PC-9 (cell line): Measurements from ENCODE around the gene ANXA1. TPM values are rescaled to one million over a fixed set of nuclear protein-coding genes. Genes with fewer than 3 reads are reported as not detected.

Experiments used
- BruUV-seq: library from RNA; stranded (reverse); fragments of 400-500 nt; replicated peaks from 2 replicates; lab custom pipeline; 2021; lab: Mats Ljungman, UMichigan
- CTCF ChIA-PET: fragments of 300-600 bp; sonication (Branson Sonifier 250); formaldehyde crosslinking; loops from one replicate; lab custom pipeline; 2022; ENCODE audit warnings: antibody characterized with exemption; lab: Charles Lee
- POLR2A ChIA-PET: fragments of 300-600 bp; sonication (Branson Sonifier 250); formaldehyde crosslinking; loops from one replicate; lab custom pipeline; 2022; ENCODE audit warnings: antibody characterized with exemption; ENCODE audit not compliant: unreplicated experiment; lab: Charles Lee
- DNase-seq, 2 experiments: peaks; one replicate each; pipeline versions ENCODE4 v3.0.0 to v3.0.0-alpha.2; 2015 to 2022; ENCODE audit warnings: mixed read lengths in 1 of 2
- H2AFZ ChIP-seq: fragments of 200-600 bp; sonication (generic); 2 replicates; pipeline ENCODE4 v1.8.1; 2017; ENCODE audit warnings: antibody characterized with exemption
- H3F3A ChIP-seq: fragments of 200-600 bp; sonication (generic); 2 replicates; pipeline ENCODE4 v1.8.1; 2017; ENCODE audit warnings: antibody characterized with exemption, mild to moderate bottlenecking, low read depth; ENCODE audit not compliant: insufficient read depth
- H3K27ac ChIP-seq: fragments of 200-600 bp; sonication (generic); 2 replicates; pipeline ENCODE4 v1.6.1; 2016; ENCODE audit warnings: mixed run types
- H3K27me3 ChIP-seq: fragments of 200-600 bp; sonication (generic); 2 replicates; pipeline ENCODE4 v1.6.1; 2016; ENCODE audit warnings: low read depth, mixed run types; ENCODE audit not compliant: insufficient read depth
- H3K36me3 ChIP-seq: fragments of 200-600 bp; sonication (generic); 2 replicates; pipeline ENCODE4 v1.6.1; 2016; ENCODE audit warnings: low read depth, mixed run types
- H3K4me1 ChIP-seq: fragments of 200-600 bp; sonication (generic); replicated peaks from 2 replicates; pipeline ENCODE4 v1.6.1; 2016; ENCODE audit warnings: mixed run types; ENCODE audit not compliant: insufficient read depth
- H3K4me2 ChIP-seq: fragments of 200-600 bp; sonication (generic); 2 replicates; pipeline ENCODE4 v1.6.1; 2017; ENCODE audit warnings: mixed run types
- H3K4me3 ChIP-seq: fragments of 200-600 bp; sonication (generic); 2 replicates; pipeline ENCODE4 v1.6.1; 2016; ENCODE audit warnings: mixed run types
- H3K79me2 ChIP-seq: fragments of 200-600 bp; sonication (generic); 2 replicates; pipeline ENCODE4 v1.6.1; 2017; ENCODE audit warnings: low read depth, mixed run types
- H3K9me2 ChIP-seq: fragments of 200-600 bp; sonication (generic); 2 replicates; pipeline ENCODE4 v1.8.1; 2017; ENCODE audit warnings: mild to moderate bottlenecking; ENCODE audit not compliant: insufficient read depth
- H3K9me3 ChIP-seq: fragments of 200-600 bp; sonication (generic); 2 replicates; pipeline ENCODE4 v1.8.1; 2016; ENCODE audit warnings: low read depth; ENCODE audit not compliant: insufficient read depth
- H4K20me1 ChIP-seq: fragments of 200-600 bp; sonication (generic); 2 replicates; pipeline ENCODE4 v1.8.1; 2017; ENCODE audit not compliant: insufficient read depth
- EZH2 ChIP-seq: fragments of 200-600 bp; sonication (generic); IDR thresholded peaks from 2 replicates; pipeline ENCODE4 v1.8.0; 2017; ENCODE audit warnings: antibody characterized with exemption, low read depth
- intact Hi-C: fragments of 100-400 bp; cut with micrococcal nuclease; formaldehyde crosslinking; loops from one replicate; pipeline ENCODE4 v1.10.0; 2022; ENCODE audit not compliant: unreplicated experiment
- total RNA-seq: library from RNA; stranded (reverse); gene quantifications from 2 replicates; pipeline ENCODE4 v1.2.3, GENCODE V29; 2021
- TF ChIP-seq, protein P1 (sequence below): fragments of 200-600 bp; sonication (generic); conservative IDR thresholded peaks from 2 replicates; pipeline ENCODE4 v1.6.1; 2017; ENCODE audit warnings: mixed run types, antibody characterized with exemption, mild to moderate bottlenecking, moderate library complexity

Gene ANXA1
- total RNA-seq, 1 experiment from 2014 or later, result 753 TPM

DNA sequence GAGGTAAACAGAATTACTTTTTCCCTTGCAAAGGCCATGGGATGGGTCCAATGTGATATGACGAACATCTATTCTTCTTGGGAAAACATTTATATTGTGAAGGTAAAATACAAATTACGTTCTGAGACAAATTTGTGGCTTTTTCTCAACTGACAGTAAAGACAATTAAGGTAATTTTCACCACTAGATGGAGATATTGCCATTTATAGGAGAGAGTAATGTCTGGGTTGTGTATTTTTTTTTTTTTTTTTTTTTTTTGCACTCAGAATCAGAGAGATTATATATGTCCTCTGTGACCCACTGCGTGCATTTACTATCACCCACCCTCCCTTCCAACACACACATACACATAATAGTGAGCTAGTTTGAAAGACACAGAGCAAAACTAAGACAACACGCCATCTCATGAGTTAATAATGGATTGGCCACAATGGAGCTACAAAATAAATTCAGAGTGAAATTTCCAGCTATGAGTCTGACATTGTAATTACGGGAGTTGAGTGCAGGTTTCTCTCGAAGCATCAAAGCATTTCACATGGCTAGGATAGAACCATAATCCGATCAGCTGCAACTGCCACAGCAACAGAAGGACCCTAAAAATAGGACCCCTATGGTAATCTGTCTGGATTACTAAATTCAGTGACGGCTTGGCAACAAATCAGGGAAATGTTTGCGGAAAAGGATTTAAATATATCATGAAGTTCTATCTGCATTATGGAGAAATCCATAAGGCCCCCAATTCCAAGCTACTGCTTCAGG lies 49.2 kb downstream of the ANXA1 start:
- peak in 1 of 2 experiments; percentile 8 for DNase-seq
- Histone ChIP-seq H3K4me1 (peaks cover 8% of the 10 kb centered on the region; the same call in 1 of the 2 replicates), H4K20me1 (no peaks in the 10 kb centered on the region), H3K9me2 (0 out of 2 replicates have a peak, but pooled peaks cover 3% of the 10 kb centered on the region), H3K36me3 (no peaks in the 10 kb centered on the region), H3K4me2 (peak overlapping the region; percentile 77), H3K79me2 (no peaks in the 10 kb centered on the region), H3K9me3 (no peaks in the 10 kb centered on the region), H3F3A (no peaks in the 10 kb centered on the region), H3K27me3 (no peaks in the 10 kb centered on the region), H3K27ac (no peak overlapping the region), H3K4me3 (peak overlapping the region; percentile 31; the same call in 1 of the 2 replicates), H2AFZ (0 out of 2 replicates have a peak overlapping the region, but pooled peaks have one; percentile 53)
- ChIA-PET CTCF (interaction anchor here (0.7 to 2.1 kb wide), 7 partner anchors 44 to 1409 kb away, joined by 3 to 28 read pairs (median 10); no protein-coding TSS in a partner anchor), POLR2A (no interaction called here)
- no TSS peak for BruUV-seq
- no peak for TF ChIP-seq EZH2
- TF ChIP-seq, protein P1, sequence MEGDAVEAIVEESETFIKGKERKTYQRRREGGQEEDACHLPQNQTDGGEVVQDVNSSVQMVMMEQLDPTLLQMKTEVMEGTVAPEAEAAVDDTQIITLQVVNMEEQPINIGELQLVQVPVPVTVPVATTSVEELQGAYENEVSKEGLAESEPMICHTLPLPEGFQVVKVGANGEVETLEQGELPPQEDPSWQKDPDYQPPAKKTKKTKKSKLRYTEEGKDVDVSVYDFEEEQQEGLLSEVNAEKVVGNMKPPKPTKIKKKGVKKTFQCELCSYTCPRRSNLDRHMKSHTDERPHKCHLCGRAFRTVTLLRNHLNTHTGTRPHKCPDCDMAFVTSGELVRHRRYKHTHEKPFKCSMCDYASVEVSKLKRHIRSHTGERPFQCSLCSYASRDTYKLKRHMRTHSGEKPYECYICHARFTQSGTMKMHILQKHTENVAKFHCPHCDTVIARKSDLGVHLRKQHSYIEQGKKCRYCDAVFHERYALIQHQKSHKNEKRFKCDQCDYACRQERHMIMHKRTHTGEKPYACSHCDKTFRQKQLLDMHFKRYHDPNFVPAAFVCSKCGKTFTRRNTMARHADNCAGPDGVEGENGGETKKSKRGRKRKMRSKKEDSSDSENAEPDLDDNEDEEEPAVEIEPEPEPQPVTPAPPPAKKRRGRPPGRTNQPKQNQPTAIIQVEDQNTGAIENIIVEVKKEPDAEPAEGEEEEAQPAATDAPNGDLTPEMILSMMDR, result peak; percentile 76
- intact Hi-C loops, result loop anchor here (1.0 to 10.0 kb wide), 8 partner anchors 330 to 1370 kb away; no protein-coding TSS in a partner anchor

DNA sequence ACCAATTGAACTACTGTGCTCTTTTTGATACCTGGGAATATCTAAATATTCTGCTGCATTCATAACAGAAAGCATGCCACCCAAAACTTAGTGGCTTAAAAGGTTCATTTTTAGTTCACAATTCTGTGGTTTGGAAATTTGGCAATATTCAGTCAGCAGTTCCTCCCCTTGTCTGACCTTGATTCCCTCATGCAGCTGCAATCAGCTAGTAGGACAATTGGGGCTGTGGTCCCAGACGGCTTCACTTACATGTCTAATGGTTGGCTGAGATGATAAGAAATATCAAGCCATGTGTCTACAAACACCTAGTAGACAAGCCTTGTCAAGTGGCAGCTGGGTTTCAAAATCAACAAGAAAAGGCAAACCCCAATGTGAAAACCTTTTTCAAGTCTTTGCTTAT lies 51.3 kb downstream of the ANXA1 start:
- no peak for DNase-seq
- ChIA-PET POLR2A (no interaction called here), CTCF (no interaction called here)
- Histone ChIP-seq H3K36me3 (no peaks in the 10 kb centered on the region), H3K79me2 (no peaks in the 10 kb centered on the region), H3F3A (no peaks in the 10 kb centered on the region), H3K4me2 (no peak overlapping the region), H3K9me3 (no peaks in the 10 kb centered on the region), H3K4me1 (peaks cover 8% of the 10 kb centered on the region; the same call in 1 of the 2 replicates), H3K4me3 (no peak overlapping the region), H3K27me3 (no peaks in the 10 kb centered on the region), H3K9me2 (0 out of 2 replicates have a peak, but pooled peaks cover 3% of the 10 kb centered on the region), H2AFZ (no peak overlapping the region), H4K20me1 (no peaks in the 10 kb centered on the region), H3K27ac (no peak overlapping the region)
- intact Hi-C loops, result loop anchor here (5.0 to 10.0 kb wide), 3 partner anchors 346 to 931 kb away; no protein-coding TSS in a partner anchor
- TF ChIP-seq, protein P1, result no peak
- no peak for TF ChIP-seq EZH2
- BruUV-seq, result no TSS peak

DNA sequence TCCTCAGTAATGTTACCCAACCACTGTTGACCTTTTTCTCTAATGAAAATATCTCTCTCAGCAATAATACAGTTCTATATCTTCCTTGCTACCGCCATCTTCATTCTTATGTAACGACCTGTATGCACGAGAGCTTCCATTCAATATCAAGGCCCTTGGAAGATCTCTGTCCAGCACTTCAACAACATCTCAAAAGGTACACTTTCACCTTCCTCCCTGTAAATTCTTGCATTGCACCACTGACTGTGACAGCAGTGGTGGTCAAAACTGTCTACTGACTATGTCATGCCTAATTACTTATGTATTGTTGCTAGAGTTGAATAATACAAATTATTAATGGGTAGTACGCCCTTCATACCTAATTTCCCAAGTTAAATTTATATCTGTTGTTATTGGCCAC lies 53.3 kb downstream of the ANXA1 start:
- no peak for TF ChIP-seq EZH2
- TF ChIP-seq, protein P1, result no peak
- Histone ChIP-seq H4K20me1 (no peaks in the 10 kb centered on the region), H3K79me2 (no peaks in the 10 kb centered on the region), H3K9me2 (0 out of 2 replicates have a peak, but pooled peaks cover 3% of the 10 kb centered on the region), H3K9me3 (no peaks in the 10 kb centered on the region), H3K36me3 (no peaks in the 10 kb centered on the region), H3K4me1 (peaks cover 7% of the 10 kb centered on the region; the same call in 1 of the 2 replicates), H3K4me2 (no peak overlapping the region), H2AFZ (no peak overlapping the region), H3K27ac (no peak overlapping the region), H3K4me3 (no peak overlapping the region), H3K27me3 (no peaks in the 10 kb centered on the region), H3F3A (no peaks in the 10 kb centered on the region)
- no peak for DNase-seq
- POLR2A ChIA-PET, result no interaction called here
- BruUV-seq, result no TSS peak
- CTCF ChIA-PET, result no interaction called here
- intact Hi-C loops, result loop anchor here (5.0 to 10.0 kb wide), 3 partner anchors 348 to 933 kb away; no protein-coding TSS in a partner anchor
